Common myeloid progenitor, CD34-positive (primary cell): Measurements from ENCODE around the gene NBL1.
"Not testable (repeated sequence)": the region's sequence is repeated elsewhere in the genome, so short reads cannot be mapped to it uniquely, and the experiment has no call there.

ENCODE experiments used
- CTCF ChIA-PET: fragments of 350-600 bp; sonication (Branson Sonifier 250); formaldehyde crosslinking; loops from one replicate; lab custom pipeline; 2021; ENCODE audit warnings: antibody characterized with exemption; lab: Charles Lee
- POLR2A ChIA-PET: fragments of 350-600 bp; sonication (Branson Sonifier 250); formaldehyde crosslinking; loops from one replicate; lab custom pipeline; 2021; ENCODE audit warnings: antibody characterized with exemption; lab: Charles Lee
- DNase-seq, 3 donors: peaks; one replicate each; pipeline versions ENCODE4 v3.0.0 to v3.0.0-alpha.2; 2013
- H3K27ac ChIP-seq, 2 experiments: 1 replicate in 1 of 2; 2 replicates in 1 of 2; pipeline ENCODE4 v1.7.0; 2013; ENCODE audit warnings: inconsistent platforms in 2 of 2, low read length in 2 of 2, mild to moderate bottlenecking in 2 of 2, low read depth in 1 of 2, moderate library complexity in 1 of 2; ENCODE audit not compliant: severe bottlenecking in 2 of 2, insufficient read depth in 1 of 2, poor library complexity in 1 of 2
- H3K27me3 ChIP-seq, 5 experiments: replicated peaks in 2 of 5; 1 replicate in 3 of 5; 2 replicates in 2 of 5; pipeline versions ENCODE4 v1.6.1 to v1.7.0; 2013; ENCODE audit warnings: low read length in 4 of 5, mild to moderate bottlenecking in 2 of 5, moderate library complexity in 2 of 5, inconsistent platforms in 1 of 5; ENCODE audit not compliant: insufficient read depth in 5 of 5, control insufficient read depth in 4 of 5
- H3K36me3 ChIP-seq, 4 experiments: 1 replicate in 2 of 4; 2 replicates in 2 of 4; pipeline versions ENCODE4 v1.6.1 to v1.7.0; 2013; ENCODE audit warnings: low read length in 3 of 4, control low read depth in 1 of 4, mild to moderate bottlenecking in 1 of 4; ENCODE audit not compliant: control insufficient read depth in 4 of 4, insufficient read depth in 4 of 4
- H3K4me1 ChIP-seq, 4 experiments: 1 replicate in 3 of 4; 2 replicates in 1 of 4; pipeline versions ENCODE4 v1.6.1 to v1.7.1; 2013; ENCODE audit warnings: low read length in 3 of 4, mild to moderate bottlenecking in 3 of 4, control low read depth in 1 of 4, inconsistent platforms in 1 of 4, moderate library complexity in 1 of 4; ENCODE audit not compliant: control insufficient read depth in 4 of 4, insufficient read depth in 4 of 4; ENCODE audit errors: control extremely low read depth in 1 of 4
- H3K4me3 ChIP-seq, 7 experiments: 1 replicate in 4 of 7; 2 replicates in 3 of 7; pipeline versions ENCODE4 v1.5.1 to v1.7.0; 2013; ENCODE audit warnings: mild to moderate bottlenecking in 7 of 7, low read length in 6 of 7, moderate library complexity in 6 of 7, inconsistent platforms in 2 of 7, low read depth in 2 of 7, control low read depth in 1 of 7; ENCODE audit not compliant: insufficient read depth in 4 of 7, control insufficient read depth in 1 of 7; ENCODE audit errors: extremely low read depth in 1 of 7
- H3K9me3 ChIP-seq, 5 experiments: 1 replicate in 4 of 5; 2 replicates in 1 of 5; pipeline versions ENCODE4 v1.6.1 to v1.7.1; 2013; ENCODE audit warnings: low read length in 4 of 5, mild to moderate bottlenecking in 2 of 5, inconsistent platforms in 1 of 5, low read depth in 1 of 5, moderate library complexity in 1 of 5; ENCODE audit not compliant: control insufficient read depth in 4 of 5, insufficient read depth in 2 of 5; ENCODE audit errors: control extremely low read depth in 1 of 5
- WGBS: methylation state at CpG from one replicate; pipeline ENCODE4 v1.1.5; 2013; ENCODE audit not compliant: insufficient coverage; 5-methylcytosine and 5-hydroxymethylcytosine counted together

NBL1 gene

GRCh38 chr1:19630192-19630591 lies 13.9 kb upstream of the NBL1 start:
- not testable (repeated sequence) for DNase-seq, H3K4me1 ChIP-seq, H3K9me3 ChIP-seq, H3K27me3 ChIP-seq, H3K4me3 ChIP-seq, H3K27ac ChIP-seq
- CTCF ChIA-PET: interaction anchor here (1.0 to 4.4 kb wide), 3 partner anchors 10 to 12 kb away, joined by 4 to 29 read pairs (median 6); no protein-coding TSS in a partner anchor
- 100% methylated on average over 1 of the region's 1 CpG for WGBS
- POLR2A ChIA-PET: interaction anchor here (0.6 kb wide), 1 partner anchor 294 kb away, joined by 3 read pairs; no protein-coding TSS in a partner anchor
- H3K36me3 ChIP-seq: peaks cover 0 to 35% (median 12%) of the 10 kb centered on the region in 4 experiments

- DNase-seq: no peak
- no peak overlapping the region for H3K27ac ChIP-seq
- ChIA-PET CTCF (interaction anchor here (1.0 to 4.4 kb wide), 4 partner anchors 10 to 153 kb away, joined by 3 to 29 read pairs (median 5); no protein-coding TSS in a partner anchor), POLR2A (interaction anchor here (0.6 kb wide), 1 partner anchor 294 kb away, joined by 3 read pairs; no protein-coding TSS in a partner anchor)
- no peaks in the 10 kb centered on the region for H3K9me3 ChIP-seq
- H3K4me1 ChIP-seq: no peaks in the 10 kb centered on the region
- no peaks in the 10 kb centered on the region for H3K27me3 ChIP-seq
- H3K4me3 ChIP-seq: no peak overlapping the region
- peaks cover 0 to 28% (median 8%) of the 10 kb centered on the region in 4 experiments for H3K36me3 ChIP-seq
- 100% methylated on average over 3 of the region's 6 CpGs for WGBS
Measured at GRCh38 chr1:19630720-19631395, 13.3 kb upstream of the NBL1 start.

- ChIA-PET CTCF (interaction anchor here (4.4 kb wide), 1 partner anchor 8 kb away, joined by 29 read pairs; no protein-coding TSS in a partner anchor), POLR2A (no interaction called here)
- no CpG with 5 or more reads among the region's 2 CpGs for WGBS
- no peak overlapping the region for H3K27ac ChIP-seq
- H3K36me3 ChIP-seq: peaks cover 0 to 16% (median 4%) of the 10 kb centered on the region in 4 experiments
- DNase-seq: no peak
- H3K4me1 ChIP-seq: no peaks in the 10 kb centered on the region
- H3K9me3 ChIP-seq: no peaks in the 10 kb centered on the region
- H3K4me3 ChIP-seq: no peak overlapping the region
- no peaks in the 10 kb centered on the region for H3K27me3 ChIP-seq
Measured at GRCh38 chr1:19632211-19632610, 11.9 kb upstream of the NBL1 start.

- ChIA-PET CTCF (no interaction called here), POLR2A (no interaction called here)
- H3K27ac ChIP-seq: no peak overlapping the region
- no peak for DNase-seq
- 83% methylated on average over 1 of the region's 2 CpGs for WGBS
- no peak overlapping the region for H3K4me3 ChIP-seq
- no peaks in the 10 kb centered on the region for H3K27me3 ChIP-seq
- H3K4me1 ChIP-seq: no peaks in the 10 kb centered on the region
- no peaks in the 10 kb centered on the region for H3K9me3 ChIP-seq
- peaks cover 0 to 8% (median 0%) of the 10 kb centered on the region in 4 experiments for H3K36me3 ChIP-seq
Measured at GRCh38 chr1:19633106-19633505, 11.0 kb upstream of the NBL1 start.

GRCh38 chr1:19635064-19635463 lies 9.0 kb upstream of the NBL1 start:
- H3K4me3 ChIP-seq, H3K9me3 ChIP-seq, H3K4me1 ChIP-seq, H3K27ac ChIP-seq, POLR2A ChIA-PET, DNase-seq, H3K27me3 ChIP-seq, H3K36me3 ChIP-seq: not testable (repeated sequence)
- CTCF ChIA-PET: interaction anchor here (1.1 to 1.3 kb wide), 2 partner anchors 10 to 77 kb away, joined by 3 to 4 read pairs; no protein-coding TSS in a partner anchor
- WGBS: 96% methylated on average over 4 of the region's 9 CpGs

- WGBS: 93% methylated on average over 4 of the region's 4 CpGs
- no peak for DNase-seq
- H3K4me3 ChIP-seq: no peak overlapping the region
- no peaks in the 10 kb centered on the region for H3K36me3 ChIP-seq
- peaks cover 0 to 4% (median 1%) of the 10 kb centered on the region in 4 experiments for H3K4me1 ChIP-seq
- H3K27ac ChIP-seq: no peak overlapping the region
- CTCF ChIA-PET: interaction anchor here (1.1 to 1.3 kb wide), 2 partner anchors 10 to 78 kb away, joined by 3 to 4 read pairs; no protein-coding TSS in a partner anchor
- no peaks in the 10 kb centered on the region for H3K27me3 ChIP-seq
- POLR2A ChIA-PET: no interaction called here
- H3K9me3 ChIP-seq: no peaks in the 10 kb centered on the region
Measured at GRCh38 chr1:19635646-19636045, 8.5 kb upstream of the NBL1 start.

GRCh38 chr1:19636065-19636464 lies 8.0 kb upstream of the NBL1 start:
- CTCF ChIA-PET: interaction anchor here (1.1 to 1.3 kb wide), 2 partner anchors 11 to 78 kb away, joined by 3 to 4 read pairs; no protein-coding TSS in a partner anchor
- no peaks in the 10 kb centered on the region for H3K27me3 ChIP-seq
- H3K4me1 ChIP-seq: peaks cover 0 to 6% (median 2%) of the 10 kb centered on the region in 4 experiments
- DNase-seq: no peak
- no peaks in the 10 kb centered on the region for H3K36me3 ChIP-seq
- no peak overlapping the region for H3K4me3 ChIP-seq
- POLR2A ChIA-PET: no interaction called here
- 100% methylated on average over 3 of the region's 5 CpGs for WGBS
- no peak overlapping the region for H3K27ac ChIP-seq
- H3K9me3 ChIP-seq: no peaks in the 10 kb centered on the region
